A673 (cell line): ENCODE data around the gene DLX2. TPM values are rescaled to one million over a fixed set of nuclear protein-coding genes. Genes with fewer than 3 reads are reported as not detected.

Experiments used
- BruUV-seq: library from RNA; stranded (reverse); fragments of 400-500 nt; replicated peaks from 2 replicates; lab custom pipeline; 2021; lab: Mats Ljungman, UMichigan
- CTCF ChIA-PET: fragments of 300-600 bp; sonication (Branson Sonifier 250); formaldehyde crosslinking; loops from one replicate; lab custom pipeline; 2022; ENCODE audit warnings: antibody characterized with exemption; lab: Charles Lee
- POLR2A ChIA-PET: fragments of 300-600 bp; sonication (Branson Sonifier 250); formaldehyde crosslinking; loops from one replicate; lab custom pipeline; 2022; ENCODE audit warnings: antibody characterized with exemption; ENCODE audit not compliant: low non-redundant PET; lab: Charles Lee
- DNase-seq: peaks from one replicate; pipeline ENCODE4 v3.0.0-alpha.2; 2015; ENCODE audit warnings: low spot score
- H3K27ac ChIP-seq: fragments of 200-600 bp; sonication (generic); 2 replicates; pipeline ENCODE4 v1.5.1; 2016; ENCODE audit warnings: mixed run types, low read depth, mild to moderate bottlenecking, mixed read lengths, antibody characterized with exemption, low read length; ENCODE audit not compliant: poor library complexity, severe bottlenecking
- H3K27me3 ChIP-seq: fragments of 200-600 bp; sonication (generic); replicated peaks from 2 replicates; pipeline ENCODE4 v1.6.1; 2017; ENCODE audit warnings: mixed run types, low read depth, mild to moderate bottlenecking, mixed read lengths, antibody characterized with exemption, low read length; ENCODE audit not compliant: insufficient read depth, poor library complexity
- H3K36me3 ChIP-seq: fragments of 200-600 bp; sonication (generic); 2 replicates; pipeline ENCODE4 v1.6.1; 2016; ENCODE audit warnings: mixed run types, mild to moderate bottlenecking, mixed read lengths, antibody characterized with exemption, low read length; ENCODE audit not compliant: insufficient read depth, poor library complexity, severe bottlenecking
- H3K4me1 ChIP-seq: fragments of 200-600 bp; sonication (generic); 2 replicates; pipeline ENCODE4 v1.6.1; 2017; ENCODE audit warnings: mixed run types, mild to moderate bottlenecking, mixed read lengths, antibody characterized with exemption, low read length; ENCODE audit not compliant: insufficient read depth, poor library complexity, severe bottlenecking
- H3K4me3 ChIP-seq: fragments of 200-600 bp; sonication (generic); 2 replicates; pipeline ENCODE4 v1.5.1; 2016; ENCODE audit warnings: low read depth, mixed run types, mild to moderate bottlenecking, mixed read lengths, low read length; ENCODE audit not compliant: poor library complexity, severe bottlenecking
- H3K9me3 ChIP-seq: fragments of 200-600 bp; sonication (generic); 2 replicates; pipeline ENCODE4 v1.6.1; 2016; ENCODE audit warnings: mixed run types, low read depth, mild to moderate bottlenecking, mixed read lengths, antibody characterized with exemption, low read length; ENCODE audit not compliant: poor library complexity, severe bottlenecking
- EZH2 ChIP-seq: fragments of 200-600 bp; sonication (generic); IDR thresholded peaks from 2 replicates; pipeline ENCODE4 v1.6.1; 2017; ENCODE audit warnings: borderline replicate concordance, low read depth, mild to moderate bottlenecking, mixed read lengths, antibody characterized with exemption, low read length; ENCODE audit not compliant: poor library complexity, severe bottlenecking
- intact Hi-C: fragments of 100-400 bp; cut with micrococcal nuclease; formaldehyde crosslinking; loops from one replicate; pipeline ENCODE4 v1.10.0; 2022; ENCODE audit not compliant: unreplicated experiment
- total RNA-seq: library from RNA; stranded (reverse); gene quantifications from 2 replicates; pipeline ENCODE4 v1.2.3, GENCODE V29; 2021
- TF ChIP-seq, protein P1 (sequence below): fragments of 300-800, 200-600 bp; sonication (generic); conservative IDR thresholded peaks from 2 replicates; pipeline ENCODE4 v1.5.1; 2017; ENCODE audit warnings: low read depth, mild to moderate bottlenecking, antibody characterized with exemption, low read length, moderate library complexity, mixed read lengths

DLX2 gene
- total RNA-seq, 1 experiment from 2014 or later = 20.4 TPM

DNA sequence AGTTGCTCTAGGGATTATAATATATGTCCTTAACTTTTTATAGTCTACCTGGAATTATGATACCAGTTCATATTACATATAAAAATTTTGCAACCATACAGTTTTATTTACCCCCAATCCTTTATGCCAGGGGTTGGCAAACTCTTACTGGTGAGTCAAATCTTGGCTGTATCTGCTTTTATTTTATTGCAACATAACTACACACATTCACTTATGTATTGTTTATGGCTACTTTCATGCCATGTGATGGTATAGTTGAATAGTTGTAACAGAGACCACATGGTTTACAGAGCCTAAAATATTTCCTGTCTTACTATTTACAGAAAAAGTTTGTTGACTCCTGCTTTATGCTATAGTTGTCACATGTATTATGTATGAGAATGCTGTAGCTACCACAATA is 25.8 kb upstream of the DLX2 start:
- ChIA-PET POLR2A (interaction anchor here (0.6 kb wide), 1 partner anchor 437 kb away, joined by 3 read pairs; no protein-coding TSS in a partner anchor), CTCF (interaction anchor here (0.6 to 1.7 kb wide), 2 partner anchors 15 to 1451 kb away, joined by 3 to 8 read pairs; no protein-coding TSS in a partner anchor)
- TF ChIP-seq EZH2 = no peak
- TF ChIP-seq, protein P1, sequence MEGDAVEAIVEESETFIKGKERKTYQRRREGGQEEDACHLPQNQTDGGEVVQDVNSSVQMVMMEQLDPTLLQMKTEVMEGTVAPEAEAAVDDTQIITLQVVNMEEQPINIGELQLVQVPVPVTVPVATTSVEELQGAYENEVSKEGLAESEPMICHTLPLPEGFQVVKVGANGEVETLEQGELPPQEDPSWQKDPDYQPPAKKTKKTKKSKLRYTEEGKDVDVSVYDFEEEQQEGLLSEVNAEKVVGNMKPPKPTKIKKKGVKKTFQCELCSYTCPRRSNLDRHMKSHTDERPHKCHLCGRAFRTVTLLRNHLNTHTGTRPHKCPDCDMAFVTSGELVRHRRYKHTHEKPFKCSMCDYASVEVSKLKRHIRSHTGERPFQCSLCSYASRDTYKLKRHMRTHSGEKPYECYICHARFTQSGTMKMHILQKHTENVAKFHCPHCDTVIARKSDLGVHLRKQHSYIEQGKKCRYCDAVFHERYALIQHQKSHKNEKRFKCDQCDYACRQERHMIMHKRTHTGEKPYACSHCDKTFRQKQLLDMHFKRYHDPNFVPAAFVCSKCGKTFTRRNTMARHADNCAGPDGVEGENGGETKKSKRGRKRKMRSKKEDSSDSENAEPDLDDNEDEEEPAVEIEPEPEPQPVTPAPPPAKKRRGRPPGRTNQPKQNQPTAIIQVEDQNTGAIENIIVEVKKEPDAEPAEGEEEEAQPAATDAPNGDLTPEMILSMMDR = no peak
- no TSS peak for BruUV-seq
- Histone ChIP-seq H3K27me3 (no peaks in the 10 kb centered on the region), H3K4me1 (no peaks in the 10 kb centered on the region), H3K4me3 (no peak overlapping the region), H3K27ac (no peak overlapping the region), H3K9me3 (no peaks in the 10 kb centered on the region), H3K36me3 (no peaks in the 10 kb centered on the region)
- no peak for DNase-seq
- intact Hi-C loops = loop anchor here (5.0 kb wide), 2 partner anchors 339 to 531 kb away; no protein-coding TSS in a partner anchor

GRCh38 chr2:172120118-172120517 is 17.4 kb upstream of the DLX2 start:
- Histone ChIP-seq H3K36me3 (no peaks in the 10 kb centered on the region), H3K27me3 (no peaks in the 10 kb centered on the region), H3K9me3 (no peaks in the 10 kb centered on the region), H3K4me1 (peaks cover 4% of the 10 kb centered on the region), H3K4me3 (no peak overlapping the region), H3K27ac (no peak overlapping the region)
- ChIA-PET CTCF (interaction anchor here (0.6 kb wide), 1 partner anchor 22 kb away, joined by 3 read pairs; no protein-coding TSS in a partner anchor), POLR2A (no interaction called here)
- DNase-seq = no peak
- TF ChIP-seq, protein P1 = no peak
- TF ChIP-seq EZH2 = no peak
- intact Hi-C loops = no loop called here
- no TSS peak for BruUV-seq

GRCh38 chr2:172119089-172119488 is 16.4 kb upstream of the DLX2 start:
- DNase-seq = peak; percentile 40

More at GRCh38 chr2:172119089-172119488, 16.4 kb upstream of the DLX2 start:
- ChIA-PET CTCF (no interaction called here), POLR2A (no interaction called here)
- no TSS peak for BruUV-seq
- no peaks in the 10 kb centered on the region for H3K36me3 ChIP-seq
- no peaks in the 10 kb centered on the region for H3K27me3 ChIP-seq
- TF ChIP-seq, protein P1 = no peak
- TF ChIP-seq EZH2 = no peak
- no peaks in the 10 kb centered on the region for H3K9me3 ChIP-seq
- intact Hi-C loops = no loop called here
- H3K4me1 ChIP-seq = peaks cover 4% of the 10 kb centered on the region
- H3K27ac ChIP-seq = no peak overlapping the region
- H3K4me3 ChIP-seq = no peak overlapping the region
